CD4-positive, alpha-beta T cell treated with Interleukin-10 for 1 hour (primary cell): Measurements from ENCODE around the gene BEAN1.
"Not testable (repeated sequence)": the region's sequence is repeated elsewhere in the genome, so short reads cannot be mapped to it uniquely, and the experiment has no call there.

ENCODE experiments used
- DNase-seq: peaks from one replicate; pipeline ENCODE4 v3.0.0-alpha.2; 2020

BEAN1 gene

DNA sequence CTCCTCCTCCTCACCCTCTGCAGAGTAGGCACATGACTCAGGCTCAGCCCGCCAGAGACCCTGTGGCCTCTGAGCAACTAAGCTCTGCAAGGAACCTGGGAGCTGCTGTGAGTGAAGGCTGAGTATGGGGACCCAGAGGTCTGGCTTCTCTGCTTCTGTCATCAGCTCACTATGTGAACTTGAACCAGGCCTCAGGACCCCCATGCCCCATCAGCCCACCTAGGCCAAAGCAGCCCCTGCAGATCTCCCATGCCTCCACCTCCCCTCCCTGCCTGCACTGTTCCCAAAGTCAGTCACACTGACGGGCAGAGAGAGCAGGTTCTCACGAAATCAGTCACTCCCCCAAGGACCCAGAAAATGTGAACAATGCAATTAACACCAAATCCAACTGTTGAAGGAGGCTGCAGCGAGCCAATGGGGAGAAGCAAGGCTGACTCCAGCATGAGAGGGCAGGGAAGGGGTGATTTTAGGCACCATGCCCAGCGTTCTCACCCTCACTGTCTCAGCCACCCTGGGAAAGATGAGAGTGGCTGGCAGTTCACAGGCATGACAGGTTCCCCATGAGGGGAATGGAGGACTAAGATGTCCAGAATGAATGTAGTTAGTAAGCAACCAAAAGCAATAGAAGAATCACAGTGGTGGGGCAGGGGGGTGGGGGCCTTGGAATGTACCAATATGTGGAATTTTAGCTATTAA, 60.6 kb downstream of the BEAN1 start:
- DNase-seq: no peak

DNA sequence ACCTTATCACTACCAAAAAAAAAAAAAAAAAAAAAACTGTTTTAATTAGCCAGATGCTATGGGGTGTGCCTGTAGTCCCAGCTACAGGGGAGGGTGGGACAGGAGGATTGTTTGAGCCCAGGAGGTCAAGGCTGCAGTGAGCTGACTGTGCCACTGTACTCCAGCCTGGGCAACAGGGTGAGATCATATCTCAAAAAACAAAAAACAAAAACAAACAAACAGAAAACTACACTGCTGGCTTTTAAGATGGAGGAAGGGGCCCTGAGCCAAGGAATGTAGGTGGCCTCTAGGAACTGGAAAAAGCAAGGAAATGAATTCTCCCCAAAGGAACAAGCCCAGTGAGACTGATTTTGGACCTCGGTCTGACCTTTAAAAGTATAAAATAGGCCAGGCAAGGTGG, 61.4 kb downstream of the BEAN1 start:
- DNase-seq: no peak

DNA sequence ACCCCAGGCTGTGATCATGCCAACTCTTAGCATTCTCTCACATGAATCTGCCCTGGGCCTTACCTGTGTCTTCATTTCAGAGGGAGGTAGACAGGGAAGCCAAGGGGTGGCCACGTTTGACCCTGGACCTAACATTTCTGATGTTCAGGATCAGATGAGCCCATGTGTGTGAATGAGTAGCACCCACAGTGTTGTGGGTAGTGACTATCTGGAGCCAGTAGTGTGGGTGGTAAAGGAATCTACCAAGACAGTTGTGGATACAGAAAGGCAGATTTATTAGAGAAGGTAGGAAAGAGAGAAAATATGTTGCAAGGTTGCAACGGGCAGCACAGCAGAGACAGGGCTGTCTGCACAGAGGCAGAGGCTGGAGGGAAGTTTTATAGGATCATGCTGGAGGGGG, 62.3 kb downstream of the BEAN1 start:
- DNase-seq: no peak

DNA sequence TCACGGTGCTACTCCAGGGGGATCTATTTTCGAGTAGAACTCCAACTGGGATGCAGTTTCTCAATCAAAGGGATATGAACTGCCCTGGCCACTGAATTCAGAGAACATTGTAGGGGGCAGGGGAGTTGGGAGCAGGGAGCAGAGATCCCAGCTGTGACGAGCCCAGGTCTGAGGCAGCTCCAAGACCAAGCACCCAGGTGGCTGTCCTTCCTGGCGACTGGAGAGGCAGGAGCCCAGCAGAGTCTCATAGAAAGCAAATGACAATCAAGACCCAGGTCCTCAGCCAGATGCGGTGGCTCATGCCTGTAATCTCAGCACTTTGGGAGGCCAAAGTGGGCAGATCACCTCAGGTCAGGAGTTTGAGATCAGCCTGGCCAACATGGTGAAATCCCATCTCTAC, 62.7 kb downstream of the BEAN1 start:
- no peak for DNase-seq

DNA sequence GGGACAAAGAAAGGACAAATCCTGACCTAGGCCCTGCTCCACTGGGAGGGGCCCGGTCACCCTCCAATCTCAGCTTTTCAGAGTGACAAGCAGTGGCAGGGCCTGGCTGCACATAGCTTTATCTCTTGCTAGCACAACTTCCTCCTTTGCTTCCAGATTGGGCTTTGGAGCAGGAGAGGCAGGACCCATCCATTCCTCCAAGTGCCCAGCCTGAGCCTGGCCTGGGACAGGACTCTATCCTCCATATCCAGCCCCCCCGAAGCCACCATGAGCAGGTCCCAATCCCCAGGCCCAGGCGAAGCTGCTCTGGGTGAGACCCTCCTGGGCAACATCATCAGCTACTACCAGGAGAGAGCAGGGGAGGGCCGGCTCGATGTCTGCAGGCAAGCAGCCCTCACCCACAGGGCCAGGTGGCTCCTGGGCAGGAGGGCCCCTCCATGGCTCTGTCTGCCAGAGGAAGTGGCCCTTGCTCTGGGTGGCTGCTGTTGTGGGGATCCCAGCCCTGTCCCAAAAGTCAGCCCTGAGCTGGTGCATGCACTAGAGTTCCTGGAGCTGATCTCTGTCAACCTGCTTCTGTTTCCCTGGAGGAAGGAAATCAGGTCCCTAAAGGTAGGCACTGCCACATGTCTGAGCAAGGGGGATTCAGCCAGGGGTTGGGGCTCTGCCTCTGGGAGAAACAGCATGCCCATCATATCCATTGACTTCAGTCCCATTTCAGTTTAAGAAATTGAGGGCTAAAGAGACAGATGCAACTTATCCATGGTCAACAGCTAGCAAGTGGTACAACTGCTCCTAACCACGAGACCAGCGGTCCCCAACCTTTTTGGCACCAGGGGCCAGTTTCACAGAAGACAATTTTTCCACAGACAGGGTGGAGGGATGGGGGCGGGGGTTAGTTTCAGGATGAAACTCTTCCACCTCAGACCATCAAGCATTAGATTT, 64.0 kb downstream of the BEAN1 start:
- no peak for DNase-seq

DNA sequence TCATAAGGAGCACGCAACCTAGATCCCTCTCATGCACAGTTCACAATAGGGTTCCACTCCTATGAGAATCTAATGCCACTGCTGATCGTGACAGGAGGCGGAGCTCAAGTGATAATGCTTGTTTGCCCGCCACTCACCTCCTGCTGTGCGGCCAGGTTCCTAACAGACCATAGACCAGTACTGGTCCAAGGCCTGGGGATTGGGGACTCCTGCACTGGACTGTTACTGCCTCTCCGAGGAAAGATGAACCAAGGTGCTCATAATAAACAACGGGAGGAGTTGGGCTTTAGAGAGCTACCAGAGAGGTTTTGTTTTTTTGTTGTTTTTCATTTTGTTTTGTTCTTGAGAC, 64.6 kb downstream of the BEAN1 start:
- DNase-seq: no peak

DNA sequence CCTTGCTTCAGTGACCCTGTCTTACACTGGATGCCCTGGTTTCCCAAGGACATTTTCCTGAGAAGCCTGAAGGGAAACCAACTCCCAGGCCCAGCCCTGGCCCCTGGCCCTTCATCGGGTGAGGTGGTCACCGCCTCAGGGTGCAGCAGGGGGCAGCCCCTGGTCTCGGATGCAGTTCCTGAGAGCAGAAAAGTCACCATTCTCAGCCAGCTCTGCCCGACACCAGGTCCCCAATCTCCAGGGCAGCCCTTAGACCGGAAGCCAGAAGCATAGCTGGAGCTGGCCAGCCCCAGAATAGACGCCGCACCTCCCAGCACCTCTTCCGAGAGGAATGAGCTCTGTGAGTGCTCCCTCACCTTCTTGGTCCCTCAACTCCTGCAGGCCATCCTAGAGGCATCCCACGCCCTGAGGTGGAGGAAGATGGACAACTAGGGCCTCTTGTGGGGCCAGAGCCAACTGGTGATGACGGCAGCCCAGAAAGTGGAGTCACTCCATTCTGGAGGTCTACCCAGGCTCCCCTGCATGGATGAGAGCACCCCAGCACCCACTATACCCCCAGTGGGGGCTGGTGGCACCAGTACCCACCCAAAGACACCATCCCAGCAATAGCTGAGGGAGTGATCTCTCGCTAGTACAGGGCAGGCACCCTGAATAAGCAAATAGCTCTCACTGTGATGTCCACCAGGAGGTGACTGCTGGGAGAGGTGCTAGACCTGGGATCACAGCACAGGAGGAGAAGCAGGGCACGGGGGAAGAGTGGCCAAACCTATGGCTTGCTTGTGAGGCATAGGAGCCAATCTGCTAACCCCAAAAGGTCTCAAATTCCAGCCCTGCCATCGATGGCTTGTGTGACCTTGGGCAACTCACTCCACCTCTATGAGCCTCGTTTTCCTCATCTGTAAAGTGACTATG, 66.7 kb downstream of the BEAN1 start:
- no peak for DNase-seq

DNA sequence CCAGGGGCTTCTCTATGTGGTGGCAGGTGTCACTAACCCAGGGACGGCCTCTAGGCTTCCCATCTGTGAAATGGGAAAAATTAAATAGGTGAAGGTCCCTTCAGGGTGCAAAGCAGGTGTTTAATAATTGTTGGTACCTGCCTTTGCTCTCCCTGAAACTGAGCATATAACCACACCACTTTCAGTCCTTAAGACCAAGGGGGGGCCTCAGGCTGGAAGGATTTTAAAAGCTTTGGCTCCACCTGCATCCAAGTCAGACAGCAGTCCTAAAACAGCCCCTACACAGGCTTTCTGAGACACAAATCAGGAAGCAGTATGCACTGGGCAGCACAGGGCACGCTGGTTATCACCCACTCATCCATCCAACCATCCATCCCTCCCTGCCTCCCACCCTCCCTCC, 67.8 kb downstream of the BEAN1 start:
- no peak for DNase-seq

DNA sequence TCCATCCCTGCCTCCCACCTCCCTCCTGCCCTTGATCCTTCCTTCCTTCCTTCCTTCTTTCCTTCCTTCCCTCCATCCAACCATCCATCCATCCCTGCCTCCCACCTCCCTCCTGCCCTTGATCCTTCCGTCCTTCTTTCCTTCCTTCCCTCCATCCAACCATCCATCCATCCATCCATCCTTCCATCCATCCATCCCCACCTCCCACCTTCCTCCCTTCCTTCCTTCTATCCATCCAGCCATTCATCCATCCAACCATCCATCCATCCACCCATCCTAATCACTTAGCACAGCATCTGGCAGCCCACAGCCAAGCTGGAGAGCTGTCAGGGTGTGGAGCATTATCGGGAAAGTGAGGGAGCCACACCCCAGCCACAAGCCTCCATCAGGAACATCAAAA, 68.3 kb downstream of the BEAN1 start:
- no peak for DNase-seq

DNA sequence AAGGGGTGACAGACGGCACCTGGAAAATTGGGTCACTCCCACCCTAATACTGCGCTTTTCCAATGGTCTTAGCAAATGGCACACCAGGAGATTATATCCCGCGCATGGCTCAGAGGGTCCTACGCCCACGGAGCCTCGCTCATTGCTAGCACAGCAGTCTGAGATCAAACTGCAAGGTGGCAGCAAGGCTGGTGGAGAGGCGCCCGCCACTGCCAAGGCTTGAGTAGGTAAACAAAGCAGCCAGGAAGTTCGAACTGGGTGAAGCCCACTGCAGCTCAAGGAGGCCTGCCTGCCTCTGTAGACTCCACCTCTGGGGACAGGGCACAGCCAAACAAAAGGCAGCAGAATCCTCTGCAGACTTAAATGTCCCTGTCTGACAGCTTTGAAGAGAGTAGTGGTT, 69.1 kb downstream of the BEAN1 start:
- DNase-seq: not testable (repeated sequence)

DNA sequence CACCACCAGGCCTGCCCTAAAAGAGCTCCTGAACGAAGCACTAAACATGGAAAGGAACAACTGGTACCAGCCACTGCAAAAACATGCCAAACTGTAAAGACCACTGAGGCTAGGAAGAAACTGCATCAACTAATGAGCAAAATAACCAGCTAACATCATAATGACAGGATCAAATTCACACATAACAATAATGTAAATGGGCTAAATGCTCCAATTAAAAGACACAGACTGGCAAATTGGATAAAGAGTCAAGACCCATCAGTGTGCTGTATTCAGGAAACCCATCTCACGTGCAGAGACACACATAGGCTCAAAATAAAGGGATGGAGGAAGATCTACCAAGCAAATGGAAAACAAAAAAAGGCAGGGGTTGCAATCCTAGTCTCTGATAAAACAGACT, 70.8 kb downstream of the BEAN1 start:
- not testable (repeated sequence) for DNase-seq

DNA sequence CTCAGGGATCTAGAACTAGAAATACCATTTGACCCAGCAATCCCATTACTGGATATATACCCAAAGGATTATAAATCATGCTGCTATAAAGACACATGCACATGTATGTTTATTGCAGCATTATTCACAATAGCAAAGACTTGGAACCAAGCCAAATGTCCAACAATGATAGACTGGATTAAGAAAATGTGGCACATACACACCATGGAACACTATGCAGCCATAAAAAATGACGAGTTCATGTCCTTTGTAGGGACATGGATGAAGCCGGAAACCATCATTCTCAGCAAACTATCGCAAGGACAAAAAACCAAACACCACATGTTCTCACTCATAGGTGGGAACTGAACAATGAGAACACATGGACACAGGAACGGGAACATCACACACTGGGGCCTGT, 74.5 kb downstream of the BEAN1 start:
- DNase-seq: not testable (repeated sequence)

DNA sequence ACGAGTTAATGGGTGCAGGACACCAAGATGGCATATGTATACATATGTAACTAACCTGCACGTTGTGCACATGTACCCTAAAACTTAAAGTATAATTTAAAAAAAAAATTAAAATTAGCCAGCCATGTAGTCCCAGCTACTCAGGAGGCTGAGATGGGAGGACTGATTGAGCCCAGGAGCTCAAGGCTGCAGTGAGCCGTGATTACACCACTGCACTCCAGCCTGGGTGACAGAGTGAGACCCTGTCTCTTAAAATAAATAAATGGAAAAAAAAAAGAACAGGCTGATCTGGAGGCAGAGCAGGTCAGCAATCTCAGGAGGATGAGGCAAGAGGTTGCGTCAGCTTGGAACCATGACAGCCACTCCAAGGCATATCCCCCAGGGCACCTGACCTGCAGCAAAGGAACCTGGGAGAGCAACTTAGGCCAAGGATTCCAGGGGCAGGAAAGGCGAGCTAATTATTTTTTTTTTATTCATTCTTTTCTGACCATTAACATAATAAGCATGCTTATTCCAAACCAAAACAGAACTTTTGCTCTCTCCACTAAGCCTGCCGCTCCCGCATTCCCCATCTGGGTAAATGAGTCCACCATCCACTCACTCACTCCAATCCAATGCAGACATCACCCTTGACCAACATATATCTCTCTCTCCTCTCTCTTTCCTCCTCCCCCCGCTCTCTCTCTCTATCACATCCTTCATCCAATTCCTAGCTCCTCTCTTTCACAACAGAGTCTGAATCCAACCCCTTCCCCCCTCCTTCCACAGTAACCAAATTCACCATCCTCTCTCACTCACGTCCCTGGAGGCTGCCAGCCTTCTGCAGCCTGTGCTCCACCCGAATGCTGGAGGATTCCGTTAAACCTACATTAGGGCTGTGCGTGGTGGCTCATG, 75.2 kb downstream of the BEAN1 start:
- no peak for DNase-seq

DNA sequence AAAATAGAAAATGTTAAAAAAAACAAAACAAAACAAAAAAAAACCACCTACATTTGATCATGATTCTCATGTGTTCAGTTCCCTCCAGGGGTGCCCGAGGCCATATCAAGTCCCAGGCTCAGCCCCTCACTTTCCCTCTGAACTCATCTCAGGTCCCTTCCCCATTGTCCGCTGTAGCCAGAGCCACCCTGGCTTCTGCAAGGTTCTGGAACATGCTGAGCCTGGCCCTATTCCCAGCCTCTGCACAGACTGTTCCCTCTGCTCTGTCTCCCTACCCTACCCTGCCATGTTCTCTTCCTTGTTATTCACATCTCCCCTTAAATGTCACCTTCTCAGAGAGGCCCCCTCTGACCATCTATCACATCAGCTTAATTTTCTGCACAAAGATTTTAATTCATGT, 75.9 kb downstream of the BEAN1 start:
- DNase-seq: no peak

DNA sequence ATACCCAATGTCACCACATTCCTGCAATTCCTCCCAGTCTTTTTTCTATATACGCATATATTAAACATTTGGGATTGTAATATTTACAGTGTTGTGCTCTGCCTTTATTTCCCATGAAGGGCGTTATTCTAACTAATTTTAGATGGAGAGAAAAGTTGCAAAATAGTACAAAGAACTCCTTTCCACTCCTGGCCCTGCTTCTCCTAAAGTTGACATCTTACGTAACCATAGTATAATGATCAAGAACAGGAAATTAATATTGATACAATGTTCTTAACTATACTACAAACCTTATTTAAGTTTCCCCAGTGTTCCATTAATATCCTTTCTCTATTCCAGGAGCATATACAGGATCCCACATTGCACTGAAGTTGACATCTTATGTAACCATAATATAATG, 76.5 kb downstream of the BEAN1 start:
- DNase-seq: no peak

DNA sequence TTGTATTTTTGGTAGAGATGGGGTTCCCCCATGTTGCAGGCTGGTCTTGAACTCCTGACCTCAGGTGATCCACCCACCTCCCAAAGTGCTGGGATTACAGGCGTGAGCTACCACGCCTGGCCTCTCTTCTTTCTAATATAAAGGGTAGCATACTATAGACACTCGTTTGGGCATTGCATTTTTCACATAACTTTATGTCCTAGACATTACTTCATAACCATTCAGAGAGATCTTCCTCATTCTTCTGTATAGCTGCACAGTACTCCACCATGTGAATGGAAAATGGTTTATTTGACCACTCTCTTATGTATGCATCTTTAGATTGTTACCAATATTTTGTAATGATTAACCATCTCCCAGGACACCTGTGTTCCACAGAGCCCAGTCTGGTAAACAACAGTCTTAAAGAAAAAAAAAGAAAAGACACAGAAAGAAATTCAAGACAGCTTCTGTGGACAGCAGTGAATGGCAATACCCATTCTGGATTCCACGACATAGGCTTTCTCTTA, 80.7 kb downstream of the BEAN1 start:
- DNase-seq: no peak

DNA sequence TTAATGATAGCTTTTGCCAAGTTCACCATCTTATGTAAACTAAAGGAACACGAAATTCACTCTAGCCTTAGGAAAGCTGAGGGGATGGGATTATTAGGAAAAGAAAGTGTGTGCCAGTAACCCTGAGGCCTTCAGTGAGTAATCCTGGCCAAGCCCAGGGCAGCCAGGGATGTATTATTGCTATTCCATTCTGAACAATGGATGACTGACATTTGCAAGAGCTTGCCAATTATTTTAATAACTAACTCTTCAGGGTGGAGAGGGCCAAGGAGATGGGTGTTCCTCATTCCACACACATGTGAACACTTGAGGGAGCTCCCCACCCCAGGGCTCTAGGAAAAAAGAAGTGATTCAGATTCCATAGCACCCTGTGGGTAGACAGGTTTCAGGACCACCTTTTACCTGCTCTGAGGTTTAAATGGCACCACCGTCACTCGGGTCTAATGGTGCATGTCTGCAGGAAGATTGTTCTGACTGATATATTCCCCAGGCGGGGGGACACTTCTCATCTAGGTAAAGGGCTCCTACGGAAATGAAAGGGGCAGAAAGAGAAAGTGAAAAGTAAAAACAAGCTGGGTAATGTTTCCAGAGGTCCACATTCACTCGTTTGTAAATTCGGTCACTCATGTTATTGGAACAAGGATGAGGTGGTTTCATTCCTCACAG, 81.3 kb downstream of the BEAN1 start:
- DNase-seq: no peak

DNA sequence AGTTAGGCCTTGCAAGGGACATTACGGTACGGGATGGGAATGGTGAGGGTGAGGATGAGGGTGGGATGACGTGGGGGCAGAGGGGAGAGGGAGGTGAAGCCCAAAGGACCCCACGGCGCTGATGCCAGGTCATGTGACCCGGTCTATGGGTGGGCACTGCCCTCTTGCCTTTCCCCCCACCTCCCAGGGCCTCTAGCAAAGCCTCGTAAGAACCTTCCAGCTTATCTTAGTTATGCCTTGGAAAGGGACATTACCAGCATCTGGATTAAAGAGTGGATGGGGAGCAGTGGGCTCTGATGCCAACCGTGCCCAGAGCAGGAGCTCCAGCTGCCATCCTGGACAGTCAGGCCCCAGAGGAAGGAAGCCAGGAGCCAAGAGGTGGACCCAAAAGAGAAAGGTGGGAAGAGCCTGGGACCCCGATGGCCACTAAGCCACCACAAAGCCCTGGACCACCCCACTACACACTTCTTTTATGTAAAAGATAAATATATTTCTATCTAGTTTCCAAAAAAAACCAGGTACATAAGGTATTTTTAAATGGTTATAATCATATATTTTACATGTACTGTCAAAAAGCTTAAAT, 81.9 kb downstream of the BEAN1 start:
- no peak for DNase-seq

DNA sequence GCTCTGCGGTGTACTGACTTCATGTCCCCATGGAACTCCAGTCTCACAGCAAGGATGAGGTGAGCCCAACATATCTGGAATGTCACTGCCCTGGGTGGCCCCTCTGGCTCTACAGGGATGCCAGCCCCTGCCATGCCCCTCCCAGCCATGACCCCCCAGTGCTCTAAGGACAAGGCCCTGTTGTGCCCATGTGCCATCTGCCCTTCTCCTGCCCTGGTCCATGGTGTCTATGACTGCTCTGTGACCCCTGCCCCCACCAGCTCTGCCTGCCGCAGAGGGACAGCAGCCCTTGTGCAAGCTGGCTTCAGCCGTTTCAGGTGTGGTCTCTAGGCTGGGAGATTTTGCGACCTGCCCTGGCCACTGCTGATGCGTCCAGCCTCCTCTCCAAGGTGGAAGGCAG, 82.5 kb downstream of the BEAN1 start:
- DNase-seq: no peak

DNA sequence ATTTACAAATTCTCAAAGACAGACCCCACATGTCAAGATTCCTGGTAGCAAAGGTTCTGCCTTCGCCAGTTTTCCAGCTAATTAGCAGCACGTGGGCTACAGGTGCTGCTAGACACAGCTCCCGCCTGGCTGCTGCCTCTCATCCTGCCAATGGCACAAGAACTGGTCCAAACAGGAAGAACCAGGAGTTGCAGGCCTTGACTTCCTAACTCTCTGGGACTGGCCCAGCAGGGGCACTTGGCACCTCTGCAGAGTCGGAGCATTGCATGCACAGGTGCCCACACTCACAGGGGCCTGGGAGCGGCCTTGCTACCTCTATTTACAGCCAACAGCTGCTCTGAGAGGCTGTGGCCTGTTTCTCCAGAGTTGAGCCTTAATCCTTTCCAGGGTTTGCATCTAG, 83.2 kb downstream of the BEAN1 start:
- no peak for DNase-seq
